ENCODE measurements around the gene COX6B2. TPM values are rescaled to one million over a fixed set of nuclear protein-coding genes. Genes with fewer than 3 reads are reported as not detected.

Gene COX6B2
- total and polyA plus RNA-seq, 2 of the 8 experiments (the other 6 are each of a cell fraction or from before 2014, with no cell fraction given): 4.9 to 6.4 TPM

DNA sequence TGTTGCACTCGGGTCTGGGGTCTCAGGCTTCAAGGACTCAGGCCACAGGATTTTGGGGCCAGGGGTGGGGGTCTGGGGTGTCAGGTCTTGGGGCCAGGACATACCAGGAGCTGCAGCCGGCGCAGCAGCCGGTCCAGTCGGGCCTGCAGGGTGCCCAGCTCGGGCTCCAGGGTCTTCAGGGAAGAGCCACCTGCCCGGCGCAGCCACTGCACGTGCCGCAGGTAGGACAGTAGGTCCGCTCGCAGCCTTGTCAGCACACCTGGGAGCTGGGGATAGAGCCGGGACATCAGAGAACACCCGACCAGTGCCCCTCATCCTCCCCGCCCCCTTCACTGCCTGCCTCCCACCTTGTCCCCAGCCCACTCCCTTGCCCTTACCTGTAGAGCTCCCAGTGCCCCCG lies 13.6 kb upstream of the COX6B2 start:
- ChIA-PET POLR2A (ENCODE audit: partially characterized antibody) (interaction anchor here (1.2 to 7.1 kb wide), 9 partner anchors 9 to 109 kb away, joined by 3 to 58 read pairs (median 14); partner anchors contain the start of genes KMT5C, RPL28, TMEM190 and TMEM238), CTCF (ENCODE audit: partially characterized antibody) (interaction anchor here (0.7 to 1.5 kb wide), 13 partner anchors 10 to 119 kb away, joined by 3 to 8 read pairs (median 3); no protein-coding TSS in a partner anchor)
- Histone ChIP-seq H2BK20ac (ENCODE audit: low read length) (no peak overlapping the region), H3K4ac (replicated peaks; ENCODE audit: insufficient read length, low read depth, low read length) (no peak overlapping the region), H2AFZ (ENCODE audit: low read length) (no peak overlapping the region), H4K5ac (ENCODE audit: insufficient read length, low read depth, low read length) (no peak overlapping the region), H2BK120ac (replicated peaks; ENCODE audit: low read depth, low read length) (no peak overlapping the region), H3K27ac (ENCODE audit: low read depth, low read length) (no peak overlapping the region), H3K9me3 (ENCODE audit: insufficient read depth in 2 of 2, low read depth in 1 of 2, low read length in 1 of 2) (no peaks in the 10 kb centered on the region), H3K36me3 (ENCODE audit: control insufficient read depth in 2 of 4, insufficient read depth in 4 of 4, low read length in 3 of 4) (no peaks in the 10 kb centered on the region), H2BK5ac (ENCODE audit: low read depth, low read length) (no peak overlapping the region), H4K20me1 (replicated peaks in 1 of 2; ENCODE audit: control insufficient read depth in 1 of 2, insufficient read depth in 2 of 2, low read length in 2 of 2) (no peaks in the 10 kb centered on the region), H2AK5ac (ENCODE audit: low read depth, low read length) (no peak overlapping the region), H3K27me3 (replicated peaks in 1 of 4; ENCODE audit: control insufficient read depth in 3 of 4, extremely low read depth in 1 of 4, insufficient read depth in 3 of 4, low read length in 3 of 4) (peaks cover 16 to 49% (median 42%) of the 10 kb centered on the region in 4 experiments), H3K56ac (replicated peaks; ENCODE audit: insufficient read length, low read depth, low read length) (no peak overlapping the region), H4K91ac (replicated peaks; ENCODE audit: insufficient read length, low read length) (no peak overlapping the region), H3K23ac (ENCODE audit: insufficient read length) (no peak overlapping the region), H2BK15ac (ENCODE audit: low read length) (peak overlapping the region; percentile 72; the same call in 1 of the 2 replicates), H3K9ac (replicated peaks in 1 of 4; ENCODE audit: extremely low read depth in 1 of 4, low read depth in 3 of 4, low read length in 3 of 4) (no peak overlapping the region), H3K4me3 (ENCODE audit: extremely low read depth in 1 of 4, insufficient read depth in 2 of 4, low read depth in 3 of 4, low read length in 4 of 4) (no peak overlapping the region), H3K4me2 (ENCODE audit: insufficient read depth in 1 of 2, low read depth in 2 of 2, low read length in 2 of 2) (0 out of 4 replicates have a peak overlapping the region, but pooled peaks of 1 of the 2 experiments have one; percentile 58), H3K79me2 (ENCODE audit: control insufficient read depth in 1 of 2, insufficient read depth in 2 of 2, low read length in 2 of 2) (no peaks in the 10 kb centered on the region), H3K4me1 (replicated peaks in 1 of 4; ENCODE audit: control insufficient read depth in 3 of 4, insufficient read depth in 4 of 4, low read length in 3 of 4) (peaks cover 0 to 21% (median 15%) of the 10 kb centered on the region in 4 experiments; a peak in 6 of 7 replicates), H3K18ac (ENCODE audit: extremely low read depth, low read length) (no peak overlapping the region), H3K14ac (ENCODE audit: insufficient read length) (no peak overlapping the region), H2BK12ac (ENCODE audit: low read depth, low read length) (0 out of 2 replicates have a peak overlapping the region, but pooled peaks have one; percentile 43), H3K23me2 (ENCODE audit: low read depth, low read length) (peaks cover 9% of the 10 kb centered on the region; the same call in 1 of the 2 replicates), H4K8ac (ENCODE audit: extremely low read depth, insufficient read depth, low read length) (no peak overlapping the region), H3K79me1 (ENCODE audit: low read depth, low read length) (no peaks in the 10 kb centered on the region)
- TF ChIP-seq POU5F1 (IDR thresholded peaks at IDR 0.05; ENCODE audit: low read depth, low read length) (no peak), SP2 (IDR thresholded peaks at IDR 0.05; ENCODE audit: low read length) (no peak), CHD1 (IDR thresholded peaks at IDR 0.05; ENCODE audit: low read depth, low read length) (no peak), CBX8 (IDR thresholded peaks at IDR 0.05; ENCODE audit: borderline replicate concordance, low read depth, low read length) (no peak), YY1 (IDR thresholded peaks at IDR 0.05; ENCODE audit: low read depth, low read length) (no peak), RFX5 (IDR thresholded peaks at IDR 0.05; ENCODE audit: borderline replicate concordance, low read depth, low read length) (no peak)
- no peak for FAIRE-seq
- 65% methylated on average over 4 of the region's 16 CpGs; no CpG with 5 or more reads in 1 of the 2 experiments for WGBS, 2 experiments (ENCODE audit: extremely low coverage in 1 of 2, insufficient coverage in 1 of 2, insufficient read length in 1 of 2, insufficient replicate concordance in 2 of 2, low coverage in 1 of 2, low lambda C conversion rate in 2 of 2, missing lambda C conversion rate in 1 of 2)
- no peak for DNase-seq (ENCODE audit: low read depth in 1 of 2, low spot score in 2 of 2)

Measured in H1 (cell line).